Measurements from ENCODE around the gene FAU. TPM values are rescaled to one million over a fixed set of nuclear protein-coding genes. Genes with fewer than 3 reads are reported as not detected.
"Not testable (repeated sequence)": the region's sequence is repeated elsewhere in the genome, so short reads cannot be mapped to it uniquely, and the experiment has no call there.

Gene FAU
- total RNA-seq, 1 experiment from 2014 or later, result 1,001 TPM

GRCh38 chr11:65151331-65151899, 29.5 kb upstream of the FAU start:
- H3K9me3 ChIP-seq (ENCODE audit: control insufficient read depth, insufficient read depth, low read depth, low read length), result no peaks in the 10 kb centered on the region; the same call in 1 of the 2 replicates
- DNase-seq (ENCODE audit: low read depth, low spot score) (no peak), ATAC-seq (no peak)
- no peak overlapping the region for H3K4me3 ChIP-seq (ENCODE audit: low read depth in 2 of 2, low read length in 2 of 2)
- H3K27ac ChIP-seq (ENCODE audit: low read length), result peak overlapping the region; percentile 19
- H3K27me3 ChIP-seq (ENCODE audit: control insufficient read depth, insufficient read depth, low read length), result no peaks in the 10 kb centered on the region
- CTCF ChIA-PET, result no interaction called here
- POLR2A ChIA-PET, result no interaction called here
- TF ChIP-seq TCF7L2 (IDR thresholded peaks at IDR 0.05; ENCODE audit: low read depth, low read length) (no peak), POLR2AphosphoS5 (IDR thresholded peaks at IDR 0.05; ENCODE audit: low read depth, low read length) (no peak), CTCF (IDR thresholded peaks at IDR 0.05) (no peak), REST (IDR thresholded peaks at IDR 0.05; ENCODE audit: insufficient read depth in 1 of 2, low read depth in 2 of 2, low read length in 1 of 2) (no peak), SIN3A (IDR thresholded peaks at IDR 0.05; ENCODE audit: borderline replicate concordance, insufficient read depth, low read depth, low read length) (no peak)
- no peaks in the 10 kb centered on the region for H3K36me3 ChIP-seq (ENCODE audit: control insufficient read depth, insufficient read depth, low read length)
- H3K4me1 ChIP-seq (ENCODE audit: control insufficient read depth, insufficient read depth, low read length), result peaks cover 13% of the 10 kb centered on the region
- no TSS peak for BruUV-seq (replicated peaks)
- in situ Hi-C loops (cut with HindIII; ENCODE audit: low pct_unique_long_range_greater_than_20kb, low sequenced_read_pairs) (no loop called here), intact Hi-C loops (cut with micrococcal nuclease; ENCODE audit: unreplicated experiment) (no loop called here)

- BruUV-seq (replicated peaks), result no TSS peak
- ATAC-seq (peak; percentile 96), DNase-seq (ENCODE audit: low read depth, low spot score) (peak; percentile 64)
- Histone ChIP-seq H3K27ac (ENCODE audit: low read length) (peak overlapping the region; percentile 55), H3K27me3 (ENCODE audit: control insufficient read depth, insufficient read depth, low read length) (no peaks in the 10 kb centered on the region), H3K36me3 (ENCODE audit: control insufficient read depth, insufficient read depth, low read length) (no peaks in the 10 kb centered on the region), H3K4me1 (ENCODE audit: control insufficient read depth, insufficient read depth, low read length) (peaks cover 13% of the 10 kb centered on the region), H3K9me3 (ENCODE audit: control insufficient read depth, insufficient read depth, low read depth, low read length) (no peaks in the 10 kb centered on the region; the same call in 1 of the 2 replicates), H3K4me3 (ENCODE audit: low read depth in 2 of 2, low read length in 2 of 2) (0 out of 4 replicates have a peak overlapping the region, but pooled peaks of 1 of the 2 experiments have one; percentile 6)
- POLR2A ChIA-PET, result interaction anchor here (0.7 kb wide), 1 partner anchor 143 kb away, joined by 9 read pairs; no protein-coding TSS in a partner anchor
- peak; percentile 37; the same call in 1 of the 2 replicates for TF ChIP-seq POLR2AphosphoS5 (IDR thresholded peaks at IDR 0.05; ENCODE audit: low read depth, low read length)
- no peak for TF ChIP-seq SIN3A (IDR thresholded peaks at IDR 0.05; ENCODE audit: borderline replicate concordance, insufficient read depth, low read depth, low read length)
- in situ Hi-C loops (cut with HindIII; ENCODE audit: low pct_unique_long_range_greater_than_20kb, low sequenced_read_pairs), result no loop called here
- intact Hi-C loops (cut with micrococcal nuclease; ENCODE audit: unreplicated experiment), result no loop called here
- CTCF ChIA-PET, result no interaction called here
Measured at GRCh38 chr11:65150509-65151299, 28.8 kb upstream of the FAU start.

- H3K36me3 ChIP-seq (ENCODE audit: control insufficient read depth, insufficient read depth, low read length); in situ Hi-C loops (cut with HindIII; ENCODE audit: low pct_unique_long_range_greater_than_20kb, low sequenced_read_pairs); H3K27me3 ChIP-seq (ENCODE audit: control insufficient read depth, insufficient read depth, low read length); ATAC-seq; BruUV-seq (replicated peaks); intact Hi-C loops (cut with micrococcal nuclease; ENCODE audit: unreplicated experiment); CTCF ChIA-PET; DNase-seq (ENCODE audit: low read depth, low spot score); H3K4me3 ChIP-seq (ENCODE audit: low read depth in 2 of 2, low read length in 2 of 2); H3K9me3 ChIP-seq (ENCODE audit: control insufficient read depth, insufficient read depth, low read depth, low read length): not testable (repeated sequence)
- POLR2A ChIA-PET, result interaction anchor here (0.7 kb wide), 1 partner anchor 144 kb away, joined by 9 read pairs; no protein-coding TSS in a partner anchor
- peak overlapping the region; percentile 36; the same call in 1 of the 2 replicates for H3K27ac ChIP-seq (ENCODE audit: low read length)
- peaks cover 13% of the 10 kb centered on the region for H3K4me1 ChIP-seq (ENCODE audit: control insufficient read depth, insufficient read depth, low read length)
Measured at GRCh38 chr11:65150131-65150508, 28.2 kb upstream of the FAU start.

All from Panc1 (cell line).